Measurements from ENCODE around the gene PCDHB13.
"Not testable (repeated sequence)": the region's sequence is repeated elsewhere in the genome, so short reads cannot be mapped to it uniquely, and the experiment has no call there.

PCDHB13 gene

GRCh38 chr5:141236516-141237313, 23.0 kb downstream of the PCDHB13 start:
- H3K4me3 ChIP-seq (ENCODE audit: low read depth, low read length) = no peak overlapping the region
- TF ChIP-seq CTCF (IDR thresholded peaks at IDR 0.05; ENCODE audit: borderline replicate concordance, insufficient read depth, low read depth, low read length) = no peak

- no peak for TF ChIP-seq CTCF (IDR thresholded peaks at IDR 0.05; ENCODE audit: borderline replicate concordance, insufficient read depth, low read depth, low read length)
- H3K4me3 ChIP-seq (ENCODE audit: low read depth, low read length) = no peak overlapping the region
These were observed 27.8 kb downstream of the PCDHB13 start for GRCh38 chr5:141241496-141241895.

- no peak within 1 kb of the TSS for H3K4me3 ChIP-seq (ENCODE audit: low read depth, low read length)
- TF ChIP-seq CTCF (IDR thresholded peaks at IDR 0.05; ENCODE audit: borderline replicate concordance, insufficient read depth, low read depth, low read length) = no peak
These were observed 31.6 kb downstream of the PCDHB13 start, which contains the start of gene PCDHB15 for GRCh38 chr5:141245250-141245717. PCDHB15 (plus strand) TSS chr5:141245395; CDS start chr5:141245579, 184 bp downstream.

GRCh38 chr5:141246971-141247370, 33.3 kb downstream of the PCDHB13 start:
- H3K4me3 ChIP-seq (ENCODE audit: low read depth, low read length) = not testable (repeated sequence)

- H3K4me3 ChIP-seq (ENCODE audit: low read depth, low read length) = not testable (repeated sequence)
These were observed 33.7 kb downstream of the PCDHB13 start for GRCh38 chr5:141247434-141247833.

- TF ChIP-seq CTCF (IDR thresholded peaks at IDR 0.05; ENCODE audit: borderline replicate concordance, insufficient read depth, low read depth, low read length) = no peak
These were observed 36.9 kb downstream of the PCDHB13 start for GRCh38 chr5:141250576-141250975.

GRCh38 chr5:141258464-141258863, 44.7 kb downstream of the PCDHB13 start:
- TF ChIP-seq CTCF (IDR thresholded peaks at IDR 0.05; ENCODE audit: borderline replicate concordance, insufficient read depth, low read depth, low read length) = no peak
- no peak overlapping the region for H3K4me3 ChIP-seq (ENCODE audit: low read depth, low read length)

More at GRCh38 chr5:141250576-141250975, 36.9 kb downstream of the PCDHB13 start:
- no peak overlapping the region for H3K4me3 ChIP-seq (ENCODE audit: low read depth, low read length)

- TF ChIP-seq CTCF (IDR thresholded peaks at IDR 0.05; ENCODE audit: borderline replicate concordance, insufficient read depth, low read depth, low read length) = no peak
- no peak overlapping the region for H3K4me3 ChIP-seq (ENCODE audit: low read depth, low read length)
These were observed 45.2 kb downstream of the PCDHB13 start for GRCh38 chr5:141258948-141259347.
